Body of pancreas (tissue), 4 donors: ENCODE measurements around the gene MAP3K6. TPM values are rescaled to one million over a fixed set of nuclear protein-coding genes. Genes with fewer than 3 reads are reported as not detected.

Experiments
- ATAC-seq: fragments of 150-250 bp; one replicate; pipeline ENCODE4 v1.9.1; 2016
- DNase-seq, 4 donors: peaks; one replicate each; pipeline ENCODE4 v3.0.0-alpha.2; 2019
- H3K27ac ChIP-seq, 4 donors: fragments of 200-600 bp; sonication (generic); 1 replicate in 3 of 4; 2 replicates in 1 of 4; pipeline versions ENCODE4 v1.5.1 to v1.6.1; 2016 to 2019; ENCODE audit warnings: mild to moderate bottlenecking in 1 of 4, mixed read lengths in 1 of 4, moderate library complexity in 1 of 4
- H3K27me3 ChIP-seq, 2 donors: fragments of 200-600 bp; sonication (generic); one replicate each; pipeline ENCODE4 v1.6.0; 2016; ENCODE audit warnings: mild to moderate bottlenecking in 1 of 2
- H3K36me3 ChIP-seq, 2 donors: fragments of 200-600 bp; sonication (generic); replicated peaks in 1 of 2; 2 replicates each; pipeline ENCODE4 v1.5.1; 2016; ENCODE audit warnings: low read depth in 2 of 2; ENCODE audit not compliant: insufficient read depth in 1 of 2
- H3K4me1 ChIP-seq: fragments of 200-600 bp; sonication (generic); one replicate; pipeline ENCODE4 v1.6.0; 2016
- H3K4me3 ChIP-seq, 2 donors: fragments of 200-600 bp; sonication (generic); 1 replicate in 1 of 2; 2 replicates in 1 of 2; pipeline ENCODE4 v1.5.1; 2016 to 2019
- H3K9me3 ChIP-seq, 3 donors: fragments of 200-600 bp; sonication (generic); 1 replicate in 2 of 3; 2 replicates in 1 of 3; pipeline ENCODE4 v1.5.1; 2016
- POLR2A ChIP-seq, 3 donors: fragments of 450-650 bp; IDR thresholded peaks; one replicate each; pipeline ENCODE4 v1.6.1; 2016; ENCODE audit warnings: antibody characterized with exemption in 3 of 3, mild to moderate bottlenecking in 2 of 3
- WGBS, 2 donors: methylation state at CpG; one replicate each; pipeline ENCODE4 v1.1.5; 2017; 5-methylcytosine and 5-hydroxymethylcytosine counted together
- intact Hi-C: fragments of 100-400 bp; cut with DNase I; formaldehyde crosslinking; loops from one replicate; pipeline ENCODE4 v1.15.1; 2023
- total RNA-seq, 2 donors: library from RNA; depleted of rRNA; stranded (reverse); fragments of >200 nt; gene quantifications; one replicate each; pipeline ENCODE4 v1.1.0, GENCODE V29; 2016
- TF ChIP-seq, protein P1 (sequence below), 7 experiments: fragments of 450-650 bp in 4 of 7; fragments of 200-600 bp in 3 of 7; sonication (generic) in 3 of 7; IDR thresholded peaks; one replicate each; pipeline ENCODE4 v1.5.1; 2016 to 2019; ENCODE audit warnings: antibody characterized with exemption in 7 of 7

The MAP3K6 gene
- total RNA-seq, 2 donors from 2014 or later: 28.8 to 31.3 TPM

GRCh38 chr1:27405074-27405473 lies 38.3 kb upstream of the MAP3K6 start:
- DNase-seq: peak in 1 of 4 donors; percentile 27
- intact Hi-C loops: no loop called here
- ATAC-seq: no peak
- Histone ChIP-seq H3K27me3 (no peaks in the 10 kb centered on the region), H3K9me3 (no peaks in the 10 kb centered on the region), H3K27ac (peak overlapping the region in 2 of 4 donors; percentile 2 to 16), H3K36me3 (peaks cover 2 to 13% of the 10 kb centered on the region in 2 donors), H3K4me3 (no peak overlapping the region), H3K4me1 (peaks cover 10% of the 10 kb centered on the region)
- 65 to 88% methylated on average over 2 to 13 of the region's 13 CpGs for WGBS, 2 donors
- no peak for TF ChIP-seq POLR2A (IDR thresholded peaks at IDR 0.05)
- TF ChIP-seq, protein P1, sequence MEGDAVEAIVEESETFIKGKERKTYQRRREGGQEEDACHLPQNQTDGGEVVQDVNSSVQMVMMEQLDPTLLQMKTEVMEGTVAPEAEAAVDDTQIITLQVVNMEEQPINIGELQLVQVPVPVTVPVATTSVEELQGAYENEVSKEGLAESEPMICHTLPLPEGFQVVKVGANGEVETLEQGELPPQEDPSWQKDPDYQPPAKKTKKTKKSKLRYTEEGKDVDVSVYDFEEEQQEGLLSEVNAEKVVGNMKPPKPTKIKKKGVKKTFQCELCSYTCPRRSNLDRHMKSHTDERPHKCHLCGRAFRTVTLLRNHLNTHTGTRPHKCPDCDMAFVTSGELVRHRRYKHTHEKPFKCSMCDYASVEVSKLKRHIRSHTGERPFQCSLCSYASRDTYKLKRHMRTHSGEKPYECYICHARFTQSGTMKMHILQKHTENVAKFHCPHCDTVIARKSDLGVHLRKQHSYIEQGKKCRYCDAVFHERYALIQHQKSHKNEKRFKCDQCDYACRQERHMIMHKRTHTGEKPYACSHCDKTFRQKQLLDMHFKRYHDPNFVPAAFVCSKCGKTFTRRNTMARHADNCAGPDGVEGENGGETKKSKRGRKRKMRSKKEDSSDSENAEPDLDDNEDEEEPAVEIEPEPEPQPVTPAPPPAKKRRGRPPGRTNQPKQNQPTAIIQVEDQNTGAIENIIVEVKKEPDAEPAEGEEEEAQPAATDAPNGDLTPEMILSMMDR (IDR thresholded peaks at IDR 0.05): no peak

GRCh38 chr1:27403931-27404330 lies 37.2 kb upstream of the MAP3K6 start:
- Histone ChIP-seq H3K36me3 (peaks cover 0 to 10% of the 10 kb centered on the region in 2 donors), H3K27me3 (no peaks in the 10 kb centered on the region), H3K27ac (peak overlapping the region in 1 of 4 donors; percentile 15), H3K9me3 (no peaks in the 10 kb centered on the region), H3K4me1 (peaks cover 10% of the 10 kb centered on the region), H3K4me3 (no peak overlapping the region)
- ATAC-seq: no peak
- no peak for DNase-seq
- intact Hi-C loops: no loop called here
- TF ChIP-seq, protein P1 (IDR thresholded peaks at IDR 0.05): no peak
- TF ChIP-seq POLR2A (IDR thresholded peaks at IDR 0.05): no peak

DNA sequence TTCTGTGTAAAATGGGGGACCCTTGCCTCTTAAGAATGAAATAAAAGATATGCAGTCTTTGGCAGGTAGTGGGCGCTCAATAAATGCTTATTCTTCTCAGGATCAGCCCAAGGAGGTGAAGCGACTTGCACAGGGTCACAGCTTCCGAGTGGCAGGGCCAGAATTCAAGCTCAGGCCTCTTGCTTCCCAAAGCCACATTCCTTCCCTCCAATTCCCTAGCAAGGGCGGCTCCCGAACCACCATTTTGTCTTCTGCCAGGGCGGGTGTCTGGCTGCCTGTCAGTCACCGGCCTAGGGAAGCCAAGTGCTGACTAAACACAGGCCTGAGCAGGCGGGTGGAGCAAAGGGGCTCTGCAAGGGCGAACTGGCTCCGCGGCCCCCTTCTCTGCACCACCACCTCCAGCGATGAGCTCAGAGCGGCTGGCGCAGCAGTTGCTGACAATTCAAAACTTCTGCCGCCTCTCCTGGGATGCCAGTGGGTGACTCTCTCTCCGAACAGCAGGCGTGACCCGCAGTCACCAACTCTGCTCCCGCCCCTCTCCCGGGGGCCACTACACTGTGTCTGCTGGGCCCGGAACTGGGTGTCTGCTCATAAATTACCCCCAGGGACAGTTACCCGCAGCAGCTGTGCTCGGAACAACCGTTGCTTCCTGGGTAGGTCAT lies 36.4 kb upstream of the MAP3K6 start:
- peak overlapping the region in 3 of 4 donors; percentile 20 to 55 (median 51) for H3K27ac ChIP-seq
- WGBS, 2 donors: 59 to 82% methylated on average over 16 to 24 of the region's 24 CpGs
- ATAC-seq (no peak), DNase-seq (peak in 3 of 4 donors; percentile 28 to 46 (median 34))
- no peaks in the 10 kb centered on the region for H3K9me3 ChIP-seq
- H3K36me3 ChIP-seq: peaks cover 0 to 10% of the 10 kb centered on the region in 2 donors
- intact Hi-C loops: no loop called here
- TF ChIP-seq, protein P1 (IDR thresholded peaks at IDR 0.05): peak in 1 of 7 experiments; percentile 14
- TF ChIP-seq POLR2A (IDR thresholded peaks at IDR 0.05): no peak
- no peak overlapping the region for H3K4me3 ChIP-seq
- H3K27me3 ChIP-seq: no peaks in the 10 kb centered on the region
- H3K4me1 ChIP-seq: peaks cover 10% of the 10 kb centered on the region

DNA sequence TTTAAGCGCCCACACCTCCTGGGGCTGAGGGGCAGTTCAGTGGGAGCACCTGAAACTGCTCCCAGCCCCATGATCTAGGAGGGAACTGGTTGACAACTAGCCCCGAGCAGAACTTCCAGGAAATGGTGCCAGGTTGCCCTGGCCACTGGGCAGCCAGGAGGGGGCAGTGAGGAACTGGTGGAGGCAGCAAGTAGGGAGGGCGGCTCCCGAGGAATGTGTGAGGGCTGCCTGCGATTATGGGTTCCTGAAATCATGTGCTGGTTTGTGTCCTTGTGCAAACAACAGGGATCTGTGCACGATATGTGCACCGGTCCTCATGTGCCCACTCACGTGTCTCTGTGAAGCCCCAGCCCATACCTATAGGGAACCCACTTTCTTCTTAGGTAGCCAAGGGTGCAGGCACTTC lies 35.6 kb upstream of the MAP3K6 start:
- no peak overlapping the region for H3K4me3 ChIP-seq
- peak overlapping the region in 3 of 4 donors; percentile 20 to 55 (median 51) for H3K27ac ChIP-seq
- ATAC-seq: peak; percentile 66
- TF ChIP-seq, protein P1 (IDR thresholded peaks at IDR 0.05): peak; percentile 28 to 67 (median 60)
- TF ChIP-seq POLR2A (IDR thresholded peaks at IDR 0.05): no peak
- H3K4me1 ChIP-seq: peaks cover 10% of the 10 kb centered on the region
- 15 to 80% methylated on average over 1 to 8 of the region's 8 CpGs for WGBS, 2 donors
- peaks cover 0 to 4% of the 10 kb centered on the region in 2 donors for H3K36me3 ChIP-seq
- intact Hi-C loops: no loop called here
- no peaks in the 10 kb centered on the region for H3K9me3 ChIP-seq
- H3K27me3 ChIP-seq: no peaks in the 10 kb centered on the region
- peak; percentile 75 to 83 (median 80) for DNase-seq

DNA sequence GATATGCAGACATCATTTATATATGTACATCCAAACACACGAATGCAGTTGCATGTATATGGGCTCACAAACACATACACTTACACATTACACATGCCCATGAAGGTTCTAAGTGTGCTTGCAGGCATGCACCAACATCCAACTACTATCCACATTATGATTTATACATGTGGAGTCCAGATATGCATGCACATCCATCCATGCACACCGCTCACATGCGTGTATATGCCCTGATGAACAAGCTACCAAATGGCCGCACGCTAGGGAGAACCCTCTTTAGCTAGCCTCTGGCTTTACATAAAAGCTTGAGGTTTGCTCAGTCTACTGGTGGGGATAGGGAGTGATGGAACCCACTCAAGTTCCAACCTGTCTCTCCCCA lies 34.2 kb upstream of the MAP3K6 start:
- DNase-seq (no peak), ATAC-seq (no peak)
- Histone ChIP-seq H3K27ac (no peak overlapping the region), H3K36me3 (no peaks in the 10 kb centered on the region), H3K27me3 (no peaks in the 10 kb centered on the region), H3K4me3 (no peak overlapping the region), H3K4me1 (peaks cover 10% of the 10 kb centered on the region), H3K9me3 (no peaks in the 10 kb centered on the region)
- intact Hi-C loops: no loop called here
- TF ChIP-seq, protein P1 (IDR thresholded peaks at IDR 0.05): no peak
- TF ChIP-seq POLR2A (IDR thresholded peaks at IDR 0.05): no peak
- 82 to 85% methylated on average over 5 of the region's 5 CpGs for WGBS, 2 donors
